Kidney capillary endothelial cell (primary cell): ENCODE data around the gene C8B.
A peak's percentile ranks its signal among the peaks of the same experiment; 100 is the strongest.

Experiments used
- DNase-seq: peaks from one replicate; pipeline ENCODE4 v3.0.0-alpha.2; 2018; ENCODE audit warnings: low spot score

The C8B gene

GRCh38 chr1:56972976-56973375 lies 7.2 kb upstream of the C8B start:
- no peak for DNase-seq

DNA sequence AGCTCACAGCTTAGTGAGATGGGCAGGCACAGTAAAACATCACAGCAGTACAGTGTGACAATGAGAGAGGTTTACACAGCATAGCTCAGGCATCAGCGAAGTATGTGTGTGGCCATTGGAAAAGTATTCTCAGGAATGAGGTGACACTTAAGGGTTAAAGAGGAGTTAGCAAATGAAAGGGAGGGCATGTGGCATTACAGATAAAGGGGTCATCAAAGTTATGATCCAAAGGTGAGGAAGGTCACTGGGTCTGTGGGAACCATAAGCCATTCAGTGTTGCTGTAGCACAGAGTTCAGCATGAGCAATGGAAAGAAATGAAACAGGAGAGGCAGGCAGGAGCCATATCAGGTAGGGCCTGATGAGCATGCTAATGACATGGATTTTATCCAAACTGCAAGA lies 4.5 kb upstream of the C8B start:
- DNase-seq = no peak

- no peak for DNase-seq
Observed at GRCh38 chr1:56968878-56969495, 3.2 kb upstream of the C8B start.

GRCh38 chr1:56967900-56968832 lies 2.4 kb upstream of the C8B start:
- DNase-seq = peak; percentile 1

GRCh38 chr1:56967355-56967754 lies 1.5 kb upstream of the C8B start:
- no peak for DNase-seq

DNA sequence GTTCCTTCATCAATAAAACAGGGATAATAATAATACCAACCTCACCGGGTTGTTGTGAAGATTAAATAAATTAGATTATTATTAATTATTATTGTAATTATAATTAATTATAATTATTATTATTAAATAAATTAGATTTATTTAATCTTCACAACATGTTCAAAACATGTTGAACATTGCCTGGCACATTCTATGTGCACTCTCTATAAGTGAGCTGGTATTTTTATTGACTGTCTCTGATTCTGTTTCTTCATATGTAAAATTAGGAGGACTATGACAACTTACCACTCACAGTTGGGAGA lies 834 bp upstream of the C8B start:
- DNase-seq = no peak

GRCh38 chr1:56965191-56965590 lies 624 bp downstream of the C8B start:
- DNase-seq = no peak

DNA sequence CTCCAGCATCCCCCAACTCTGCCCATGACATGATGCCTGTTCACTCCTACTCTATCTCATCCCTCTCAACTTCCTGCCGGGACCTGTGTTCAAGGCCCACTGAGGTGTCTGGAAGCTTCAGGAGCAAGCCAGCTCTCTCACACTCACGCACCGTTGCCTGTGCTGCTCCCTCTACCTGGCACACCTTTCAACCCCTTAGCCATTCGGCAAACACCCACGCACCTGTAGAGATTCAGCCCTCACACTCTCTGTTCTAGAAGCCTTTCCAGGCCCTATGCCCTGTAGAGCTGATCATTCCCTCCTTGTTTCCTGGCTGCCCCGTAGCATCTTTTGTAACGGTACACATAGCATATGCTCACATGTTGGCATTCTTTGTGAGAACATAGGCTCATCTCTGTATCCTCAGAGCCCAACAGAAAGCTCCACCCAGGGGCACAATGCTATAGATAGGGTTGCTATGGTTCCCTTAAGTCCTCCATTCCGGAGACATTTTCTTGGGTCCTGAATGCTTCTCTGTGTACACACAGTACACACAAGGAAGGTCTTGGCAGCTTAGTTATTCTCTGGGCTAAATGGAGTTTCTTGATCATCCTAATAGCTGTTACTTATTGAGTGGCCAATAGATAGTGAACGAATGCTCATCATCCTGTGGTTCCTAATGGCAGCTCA lies 1.3 kb downstream of the C8B start:
- no peak for DNase-seq

DNA sequence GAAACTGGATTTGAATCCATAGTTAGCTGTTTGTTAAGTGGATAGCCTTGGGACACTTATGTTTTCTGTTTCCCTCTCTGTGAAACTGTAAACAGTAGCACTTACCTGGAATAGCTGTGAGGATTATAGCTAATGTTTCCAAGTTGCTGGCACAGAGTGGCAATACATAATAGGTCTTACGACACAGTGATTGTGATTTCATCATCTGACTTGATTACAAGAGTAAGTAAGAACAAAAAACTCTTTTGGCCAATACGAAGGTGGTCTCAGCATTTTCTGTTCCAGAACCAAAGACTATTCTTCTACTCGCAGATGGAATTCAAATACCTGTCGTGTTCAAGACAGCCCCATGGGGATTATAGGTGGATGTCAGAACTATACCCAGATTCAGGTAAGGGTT lies 2.1 kb downstream of the C8B start:
- DNase-seq = no peak

DNA sequence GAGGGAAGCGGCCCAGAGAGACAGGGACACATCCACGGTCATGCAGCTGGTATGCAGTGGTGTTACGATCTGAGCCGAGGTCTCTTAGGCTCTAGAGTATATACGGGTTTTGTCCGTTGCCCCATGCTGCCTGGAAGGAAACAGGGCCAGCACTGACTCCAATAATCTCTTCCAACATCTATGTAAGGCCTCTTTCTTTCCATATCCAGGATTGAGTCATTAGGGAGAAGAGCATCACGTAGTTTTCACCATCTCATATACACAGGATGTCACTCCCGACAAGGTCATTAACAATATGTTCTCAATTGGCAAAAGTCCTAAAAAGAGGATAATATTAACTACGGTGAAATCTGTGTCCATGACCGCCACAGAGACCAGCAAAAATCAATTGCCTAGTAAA lies 4.4 kb downstream of the C8B start:
- no peak for DNase-seq

- no peak for DNase-seq
Observed at GRCh38 chr1:56958526-56958925, 7.3 kb downstream of the C8B start.

DNA sequence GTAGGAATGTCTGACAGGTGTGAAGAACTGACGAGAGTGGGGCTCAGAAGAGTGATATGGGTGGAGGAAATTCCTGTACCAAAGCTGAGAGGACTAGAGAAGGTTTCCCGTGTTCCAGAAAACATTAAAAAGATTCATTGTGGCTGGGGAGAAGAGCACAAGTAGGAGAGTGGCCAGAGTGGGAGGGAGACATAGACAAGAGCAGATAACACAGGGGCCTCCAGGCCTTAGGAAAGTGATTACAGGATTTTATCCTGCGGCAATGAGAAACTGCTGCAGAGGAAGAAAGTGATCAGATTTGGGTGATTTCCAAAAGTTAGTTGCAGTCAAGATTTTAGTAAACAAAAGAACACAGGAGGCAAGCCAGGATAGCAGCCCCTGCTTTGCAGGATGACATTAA lies 7.9 kb downstream of the C8B start:
- no peak for DNase-seq

DNA sequence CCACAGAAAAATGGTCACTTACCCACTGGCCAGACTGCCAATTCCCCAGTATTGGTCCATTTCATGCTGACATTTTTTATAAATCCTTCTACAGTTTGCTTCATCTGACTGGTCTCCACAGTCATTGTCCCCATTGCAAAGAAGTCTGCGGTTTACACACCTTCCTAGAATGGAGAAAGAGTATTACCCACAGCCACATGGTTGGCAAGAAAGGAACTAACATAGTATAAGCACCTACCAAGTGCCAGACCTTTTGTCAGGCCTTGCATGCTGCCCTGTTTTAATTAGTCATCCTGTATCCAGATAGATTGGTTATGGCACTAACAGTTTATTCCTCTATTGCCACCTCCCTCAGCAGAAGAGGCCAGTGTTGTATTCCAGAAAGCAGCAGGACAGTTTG lies 11.2 kb downstream of the C8B start:
- no peak for DNase-seq

DNA sequence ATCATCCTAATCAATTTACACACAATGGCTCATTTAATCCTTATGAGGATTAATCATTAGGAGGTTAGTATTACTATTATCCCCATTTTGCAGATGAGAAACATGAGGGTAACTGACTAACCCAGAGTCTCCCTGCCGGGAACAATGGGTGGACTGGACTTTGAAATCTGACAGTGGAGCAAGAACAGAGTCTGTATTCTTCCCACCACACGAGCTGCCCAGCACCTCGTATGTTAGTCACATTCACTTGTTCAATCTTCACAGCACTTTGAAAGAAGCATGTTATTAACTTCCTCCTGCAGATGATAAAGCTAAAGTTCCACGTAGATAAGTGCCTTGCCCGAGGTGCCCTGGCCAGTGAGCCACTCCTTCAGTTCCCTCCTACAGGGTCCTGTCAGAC lies 12.4 kb downstream of the C8B start:
- no peak for DNase-seq

DNA sequence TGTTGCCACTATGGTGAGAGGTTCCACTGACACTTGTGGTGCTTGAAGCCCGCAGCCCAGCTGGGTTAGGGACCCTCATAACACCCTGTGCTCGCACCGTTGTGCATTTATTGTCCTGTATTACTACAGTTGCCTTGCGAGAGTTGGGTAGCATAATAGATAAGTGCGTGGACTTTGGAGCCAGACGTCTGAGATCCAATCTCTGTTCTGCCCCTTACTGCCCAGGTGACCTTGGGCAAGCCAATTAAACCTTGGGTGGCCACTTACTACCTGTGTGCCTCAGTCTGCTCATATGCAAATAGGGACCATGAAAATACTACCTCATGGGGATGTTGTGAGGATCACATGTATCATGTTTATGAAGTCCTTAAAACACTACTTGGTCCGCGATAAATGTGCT lies 13.3 kb downstream of the C8B start:
- no peak for DNase-seq

- no peak for DNase-seq
Observed at GRCh38 chr1:56948403-56949023, 17.3 kb downstream of the C8B start.

DNA sequence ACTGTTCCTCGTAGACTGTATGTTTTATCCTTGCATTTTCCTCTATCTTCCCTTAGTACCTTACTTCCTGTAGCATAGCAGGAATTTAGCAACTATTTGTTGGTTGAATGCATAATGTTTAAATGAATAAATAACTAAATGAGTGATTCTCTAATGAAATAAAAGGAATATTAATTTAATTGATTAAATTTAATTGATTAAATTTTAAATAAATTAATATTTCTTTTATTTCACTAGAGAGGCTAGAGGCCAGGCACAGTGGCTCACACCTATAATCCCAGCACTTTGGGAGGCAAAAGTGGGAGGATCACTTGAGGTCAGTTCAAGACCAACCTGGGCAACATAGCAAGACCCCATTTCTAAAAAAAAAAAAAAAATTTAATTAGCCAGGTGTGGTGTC lies 25.8 kb downstream of the C8B start:
- no peak for DNase-seq

- DNase-seq = no peak
Observed at GRCh38 chr1:56939209-56939608, 26.6 kb downstream of the C8B start.

- no peak for DNase-seq
Observed at GRCh38 chr1:56938646-56939045, 27.2 kb downstream of the C8B start.

DNA sequence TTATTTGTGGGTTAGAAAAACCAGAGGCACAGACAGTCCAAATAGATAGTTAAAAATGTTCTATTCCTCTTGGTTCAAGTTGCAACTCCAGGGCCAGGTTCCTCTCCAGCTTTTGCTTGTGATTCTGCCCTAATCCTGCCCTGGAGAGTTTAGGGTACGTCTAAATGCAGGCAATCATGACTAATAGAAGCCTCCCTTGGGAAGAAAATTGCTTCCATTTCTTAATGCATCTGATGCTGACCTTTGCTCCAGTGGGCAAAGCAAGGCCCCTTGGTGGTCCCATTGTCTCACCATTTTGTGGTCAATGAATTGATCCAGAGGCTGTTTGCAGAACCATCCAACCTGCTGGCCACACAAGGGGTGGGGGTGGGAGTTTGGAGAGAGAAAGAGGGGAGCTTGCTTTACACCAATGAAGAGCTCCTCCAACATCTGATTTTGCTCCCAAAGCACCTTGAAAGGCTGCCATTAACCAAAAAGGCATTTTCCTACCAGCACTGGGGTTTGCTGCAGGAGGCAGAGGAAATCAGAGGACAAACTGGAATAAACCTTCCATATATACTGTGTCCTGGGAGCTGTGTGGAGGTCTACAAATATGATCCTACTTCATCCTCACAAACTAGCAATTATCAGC lies 31.3 kb downstream of the C8B start:
- no peak for DNase-seq

- no peak for DNase-seq
Observed at GRCh38 chr1:56933606-56934005, 32.2 kb downstream of the C8B start.

GRCh38 chr1:56933161-56933560 lies 32.7 kb downstream of the C8B start:
- no peak for DNase-seq
